Caco-2 (cell line): ENCODE measurements around the gene C5. TPM values are rescaled to one million over a fixed set of nuclear protein-coding genes. Genes with fewer than 3 reads are reported as not detected.
"Not testable (repeated sequence)": the region's sequence is repeated elsewhere in the genome, so short reads cannot be mapped to it uniquely, and the experiment has no call there.

ENCODE experiments used
- BruUV-seq: library from RNA; stranded (reverse); fragments of 400-500 nt; replicated peaks from 2 replicates; lab custom pipeline; 2021; lab: Mats Ljungman, UMichigan
- CTCF ChIA-PET: fragments of 300-600 bp; sonication (Branson Sonifier 250); formaldehyde crosslinking; loops from one replicate; lab custom pipeline; 2022; ENCODE audit warnings: antibody characterized with exemption; lab: Charles Lee
- POLR2A ChIA-PET: fragments of 300-600 bp; sonication (Branson Sonifier 250); formaldehyde crosslinking; loops from one replicate; lab custom pipeline; 2022; ENCODE audit warnings: antibody characterized with exemption; lab: Charles Lee
- DNase-seq, 2 experiments: peaks; one replicate each; pipeline versions ENCODE4 v3.0.0 to v3.0.0-alpha.2; 2020 to 2022
- H3K27me3 ChIP-seq: replicated peaks from 2 replicates; pipeline ENCODE4 v1.6.0; 2011; ENCODE audit warnings: low read length; ENCODE audit not compliant: control insufficient read depth, insufficient read depth
- H3K36me3 ChIP-seq: 2 replicates; pipeline ENCODE4 v1.5.1; 2011; ENCODE audit warnings: low read length; ENCODE audit not compliant: control insufficient read depth, insufficient read depth
- H3K4me1 ChIP-seq: fragments of 250-450 bp; sonication (Bioruptor Pico); 2 replicates; pipeline ENCODE4 v1.5.1; 2020; ENCODE audit warnings: mild to moderate bottlenecking
- H3K4me3 ChIP-seq: 2 replicates; pipeline ENCODE4 v1.5.1; 2011; ENCODE audit warnings: low read depth, mild to moderate bottlenecking, control low read depth, low read length
- H3K9me3 ChIP-seq: fragments of 250-450 bp; sonication (Bioruptor Pico); 2 replicates; pipeline ENCODE4 v1.5.1; 2020; ENCODE audit warnings: mild to moderate bottlenecking, moderate library complexity
- H3K27ac Mint-ChIP-seq: one replicate; pipeline ENCODE4 v1.8.0; 2022; ENCODE audit warnings: mixed read lengths; ENCODE audit not compliant: unreplicated experiment
- H3K27me3 Mint-ChIP-seq: one replicate; pipeline ENCODE4 v1.8.0; 2022; ENCODE audit warnings: mixed read lengths; ENCODE audit not compliant: insufficient read depth, unreplicated experiment
- H3K36me3 Mint-ChIP-seq: one replicate; pipeline ENCODE4 v1.8.0; 2022; ENCODE audit warnings: mild to moderate bottlenecking, mixed read lengths; ENCODE audit not compliant: insufficient read depth, unreplicated experiment
- H3K4me1 Mint-ChIP-seq: one replicate; pipeline ENCODE4 v1.8.0; 2022; ENCODE audit warnings: low read depth, mixed read lengths; ENCODE audit not compliant: unreplicated experiment
- H3K4me3 Mint-ChIP-seq: one replicate; pipeline ENCODE4 v1.8.0; 2022; ENCODE audit warnings: mild to moderate bottlenecking, moderate library complexity, mixed read lengths; ENCODE audit not compliant: unreplicated experiment
- H3K9me3 Mint-ChIP-seq: one replicate; pipeline ENCODE4 v1.8.0; 2022; ENCODE audit warnings: mixed read lengths; ENCODE audit not compliant: unreplicated experiment
- intact Hi-C: fragments of 100-400 bp; cut with micrococcal nuclease; formaldehyde crosslinking; loops from one replicate; pipeline ENCODE4 v1.10.0; 2022; ENCODE audit not compliant: unreplicated experiment
- total RNA-seq: library from RNA; stranded (reverse); gene quantifications from 2 replicates; pipeline ENCODE4 v1.2.3, GENCODE V29; 2022
- TF ChIP-seq, protein P1 (sequence below), 2 experiments: fragments of 200-600 bp in 1 of 2; IDR thresholded peaks; 1 replicate in 1 of 2; 2 replicates in 1 of 2; pipeline versions ENCODE4 v1.5.1 to v1.8.0; 2011 to 2022; ENCODE audit warnings: antibody characterized with exemption in 1 of 2, control low read depth in 1 of 2, inconsistent platforms in 1 of 2, low read depth in 1 of 2, low read length in 1 of 2, mild to moderate bottlenecking in 1 of 2, moderate library complexity in 1 of 2; ENCODE audit not compliant: insufficient read depth in 1 of 2, severe bottlenecking in 1 of 2, unreplicated experiment in 1 of 2

C5 gene
- total RNA-seq, 1 experiment from 2014 or later, result 14.9 TPM

DNA sequence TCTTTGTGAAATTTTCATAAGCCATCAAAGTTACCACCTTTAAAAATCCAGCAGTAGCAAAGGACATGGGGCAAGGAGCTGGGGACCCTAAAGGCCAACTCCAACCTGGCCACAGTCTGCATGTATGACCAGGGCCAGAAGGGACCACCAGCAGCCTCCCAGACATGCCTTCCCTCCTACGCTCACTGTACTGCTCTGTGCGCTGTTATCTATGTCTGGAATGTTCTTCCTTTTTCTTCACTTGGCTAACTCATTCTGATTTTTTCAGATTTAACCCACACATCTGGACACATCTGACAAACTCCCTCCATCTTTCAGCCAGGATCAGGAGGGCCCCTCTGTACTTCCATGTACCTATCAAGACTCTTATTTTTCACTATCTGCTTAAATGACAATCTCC is 75.9 kb downstream of the C5 start:
- DNase-seq, result no peak
- H3K27ac Mint-ChIP-seq, result no peak overlapping the region

DNA sequence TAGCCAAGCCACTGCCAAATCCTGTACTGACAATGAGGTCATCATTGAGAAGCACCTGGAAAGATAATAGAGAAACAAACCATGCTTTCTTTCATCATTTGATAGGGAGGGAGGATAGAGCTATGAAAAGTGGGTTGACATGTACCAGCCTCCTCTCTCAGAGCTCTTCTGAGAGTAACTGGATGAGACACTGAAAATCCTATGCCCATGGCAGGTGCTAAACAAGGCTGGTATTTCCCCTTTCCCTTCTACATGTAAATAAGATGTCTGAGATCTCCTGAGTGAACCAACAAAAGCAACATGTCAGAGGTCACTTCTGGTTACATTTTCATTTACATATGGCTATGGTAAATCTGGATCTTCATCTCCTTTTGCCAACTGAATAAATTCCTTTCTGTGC is 78.1 kb downstream of the C5 start:
- BruUV-seq, result no TSS peak
- Mint-ChIP-seq H3K9me3 (no peaks in the 10 kb centered on the region), H3K27me3 (no peaks in the 10 kb centered on the region)

More for the DNA sequence above, 75.9 kb downstream of the C5 start:
- Mint-ChIP-seq H3K4me3 (no peak overlapping the region), H3K27me3 (no peaks in the 10 kb centered on the region), H3K36me3 (no peaks in the 10 kb centered on the region), H3K9me3 (no peaks in the 10 kb centered on the region), H3K4me1 (peaks cover 11% of the 10 kb centered on the region)
- Histone ChIP-seq H3K4me3 (no peak overlapping the region), H3K4me1 (peaks cover 11% of the 10 kb centered on the region), H3K27me3 (no peaks in the 10 kb centered on the region; the same call in 1 of the 2 replicates), H3K9me3 (no peaks in the 10 kb centered on the region), H3K36me3 (no peaks in the 10 kb centered on the region)
- ChIA-PET CTCF (no interaction called here), POLR2A (no interaction called here)
- no TSS peak for BruUV-seq
- intact Hi-C loops, result no loop called here
- TF ChIP-seq, protein P1, sequence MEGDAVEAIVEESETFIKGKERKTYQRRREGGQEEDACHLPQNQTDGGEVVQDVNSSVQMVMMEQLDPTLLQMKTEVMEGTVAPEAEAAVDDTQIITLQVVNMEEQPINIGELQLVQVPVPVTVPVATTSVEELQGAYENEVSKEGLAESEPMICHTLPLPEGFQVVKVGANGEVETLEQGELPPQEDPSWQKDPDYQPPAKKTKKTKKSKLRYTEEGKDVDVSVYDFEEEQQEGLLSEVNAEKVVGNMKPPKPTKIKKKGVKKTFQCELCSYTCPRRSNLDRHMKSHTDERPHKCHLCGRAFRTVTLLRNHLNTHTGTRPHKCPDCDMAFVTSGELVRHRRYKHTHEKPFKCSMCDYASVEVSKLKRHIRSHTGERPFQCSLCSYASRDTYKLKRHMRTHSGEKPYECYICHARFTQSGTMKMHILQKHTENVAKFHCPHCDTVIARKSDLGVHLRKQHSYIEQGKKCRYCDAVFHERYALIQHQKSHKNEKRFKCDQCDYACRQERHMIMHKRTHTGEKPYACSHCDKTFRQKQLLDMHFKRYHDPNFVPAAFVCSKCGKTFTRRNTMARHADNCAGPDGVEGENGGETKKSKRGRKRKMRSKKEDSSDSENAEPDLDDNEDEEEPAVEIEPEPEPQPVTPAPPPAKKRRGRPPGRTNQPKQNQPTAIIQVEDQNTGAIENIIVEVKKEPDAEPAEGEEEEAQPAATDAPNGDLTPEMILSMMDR (IDR thresholded peaks at IDR 0.05; ENCODE audit: insufficient read depth in 1 of 2, low read depth in 1 of 2, low read length in 1 of 2, severe bottlenecking in 1 of 2, unreplicated experiment in 1 of 2), result no peak

DNA sequence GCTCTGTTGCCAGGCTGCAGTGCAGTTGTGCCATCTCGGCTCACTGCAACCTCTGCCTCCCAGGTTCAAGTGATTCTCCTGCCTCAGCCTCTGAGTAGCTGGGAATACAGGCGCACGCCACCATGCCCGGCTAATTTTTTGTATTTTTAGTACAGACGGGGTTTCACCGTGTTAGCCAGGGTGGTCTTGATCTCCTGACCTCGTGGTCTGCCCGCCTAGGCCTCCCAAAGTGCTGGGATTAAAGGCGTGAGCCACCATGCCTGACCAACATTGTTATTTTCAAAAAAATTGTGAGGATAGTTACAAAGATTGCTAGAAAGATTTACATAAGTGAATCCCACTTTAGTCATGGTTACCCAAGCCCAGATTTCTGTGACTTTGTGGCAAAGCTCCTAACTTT is 78.6 kb downstream of the C5 start:
- CTCF ChIA-PET, DNase-seq, H3K27ac Mint-ChIP-seq, H3K4me3 ChIP-seq, intact Hi-C loops, H3K36me3 Mint-ChIP-seq, H3K27me3 ChIP-seq, H3K9me3 Mint-ChIP-seq, H3K36me3 ChIP-seq, POLR2A ChIA-PET, H3K9me3 ChIP-seq, H3K27me3 Mint-ChIP-seq, H3K4me3 Mint-ChIP-seq, BruUV-seq: not testable (repeated sequence)
- peaks cover 12% of the 10 kb centered on the region for H3K4me1 Mint-ChIP-seq
- H3K4me1 ChIP-seq, result peaks cover 11% of the 10 kb centered on the region

More for the DNA sequence above, 78.1 kb downstream of the C5 start:
- Histone ChIP-seq H3K4me3 (no peak overlapping the region), H3K9me3 (no peaks in the 10 kb centered on the region), H3K27me3 (no peaks in the 10 kb centered on the region; the same call in 1 of the 2 replicates), H3K4me1 (peaks cover 11% of the 10 kb centered on the region), H3K36me3 (no peaks in the 10 kb centered on the region)
- Mint-ChIP-seq H3K36me3 (no peaks in the 10 kb centered on the region), H3K4me3 (no peak overlapping the region), H3K27ac (no peak overlapping the region), H3K4me1 (peaks cover 12% of the 10 kb centered on the region)
- POLR2A ChIA-PET, result no interaction called here
- intact Hi-C loops, result no loop called here
- DNase-seq, result no peak
- CTCF ChIA-PET, result no interaction called here
- TF ChIP-seq, protein P1 (IDR thresholded peaks at IDR 0.05; ENCODE audit: insufficient read depth in 1 of 2, low read depth in 1 of 2, low read length in 1 of 2, severe bottlenecking in 1 of 2, unreplicated experiment in 1 of 2), result no peak

DNA sequence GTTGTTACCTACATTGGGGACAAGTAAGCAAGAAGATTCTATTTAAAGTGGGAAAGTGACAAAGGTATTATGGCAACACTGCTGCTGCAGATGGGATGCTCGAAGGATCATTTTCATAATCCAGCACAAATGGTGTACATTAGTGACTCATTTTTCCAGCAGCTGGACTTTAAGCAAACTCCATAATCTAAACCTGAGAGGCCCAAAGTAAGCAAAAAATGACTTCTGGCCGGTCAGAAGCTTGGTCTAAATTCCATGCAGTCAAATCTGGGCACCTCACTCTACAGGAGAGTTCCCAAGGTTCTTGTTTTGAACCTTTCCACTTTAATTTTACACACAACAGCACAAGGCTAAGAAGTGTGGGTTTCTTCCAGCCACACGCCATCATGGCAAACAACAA is 79.8 kb downstream of the C5 start:
- H3K27me3 Mint-ChIP-seq, result no peaks in the 10 kb centered on the region
- H3K36me3 ChIP-seq, result no peaks in the 10 kb centered on the region
- H3K4me1 ChIP-seq, result peaks cover 11% of the 10 kb centered on the region
- CTCF ChIA-PET, result no interaction called here
- TF ChIP-seq, protein P1 (IDR thresholded peaks at IDR 0.05; ENCODE audit: insufficient read depth in 1 of 2, low read depth in 1 of 2, low read length in 1 of 2, severe bottlenecking in 1 of 2, unreplicated experiment in 1 of 2), result no peak
- no peaks in the 10 kb centered on the region for H3K9me3 ChIP-seq
- no peaks in the 10 kb centered on the region for H3K9me3 Mint-ChIP-seq
- no peak overlapping the region for H3K4me3 ChIP-seq
- POLR2A ChIA-PET, result no interaction called here
- intact Hi-C loops, result no loop called here
- BruUV-seq, result no TSS peak
- H3K4me1 Mint-ChIP-seq, result peaks cover 12% of the 10 kb centered on the region
- no peaks in the 10 kb centered on the region for H3K36me3 Mint-ChIP-seq
- peak in 1 of 2 experiments; percentile 15 for DNase-seq
- no peak overlapping the region for H3K27ac Mint-ChIP-seq
- H3K27me3 ChIP-seq, result no peaks in the 10 kb centered on the region; the same call in 1 of the 2 replicates
- H3K4me3 Mint-ChIP-seq, result no peak overlapping the region
